H4 (cell line): ENCODE data around the gene STPG4. TPM values are rescaled to one million over a fixed set of nuclear protein-coding genes. Genes with fewer than 3 reads are reported as not detected.

Experiments
- DNase-seq: peaks from one replicate; pipeline ENCODE4 v3.0.0-alpha.2; 2015; ENCODE audit warnings: low spot score
- total RNA-seq: library from RNA; depleted of rRNA; stranded (reverse); fragments of >200 nt; shearing (Covaris generic); gene quantifications from 2 replicates; pipeline ENCODE4 v1.2.3, GENCODE V29; 2014

Gene STPG4
- total RNA-seq, 1 experiment from 2014 or later: not detected

- DNase-seq: no peak
Observed at GRCh38 chr2:47087051-47087450, 68.1 kb downstream of the STPG4 start.

GRCh38 chr2:47086571-47086970, 68.5 kb downstream of the STPG4 start:
- DNase-seq: no peak

GRCh38 chr2:47086054-47086471, 69.0 kb downstream of the STPG4 start:
- no peak for DNase-seq

GRCh38 chr2:47083886-47084687, 71.0 kb downstream of the STPG4 start:
- no peak for DNase-seq

GRCh38 chr2:47083485-47083884, 71.6 kb downstream of the STPG4 start:
- no peak for DNase-seq

GRCh38 chr2:47083005-47083404, 72.1 kb downstream of the STPG4 start:
- DNase-seq: no peak

GRCh38 chr2:47080888-47081301, 74.2 kb downstream of the STPG4 start:
- no peak for DNase-seq

- DNase-seq: no peak
Observed at GRCh38 chr2:47079515-47080412, 75.3 kb downstream of the STPG4 start.

GRCh38 chr2:47078541-47079482, 76.3 kb downstream of the STPG4 start:
- DNase-seq: no peak

- no peak for DNase-seq
Observed at GRCh38 chr2:47077442-47078117, 77.5 kb downstream of the STPG4 start.

GRCh38 chr2:47076586-47077441, 78.3 kb downstream of the STPG4 start:
- DNase-seq: peak; percentile 90

- DNase-seq: no peak
Observed at GRCh38 chr2:47076126-47076506, 79.0 kb downstream of the STPG4 start.

- no peak for DNase-seq
Observed at GRCh38 chr2:47075361-47076125, 79.6 kb downstream of the STPG4 start.

- no peak for DNase-seq
Observed at GRCh38 chr2:47074691-47075090, 80.4 kb downstream of the STPG4 start.

- DNase-seq: no peak
Observed at GRCh38 chr2:47073641-47074040, 81.5 kb downstream of the STPG4 start.

- no peak for DNase-seq
Observed at GRCh38 chr2:47073217-47073616, 81.9 kb downstream of the STPG4 start.

- DNase-seq: no peak
Observed at GRCh38 chr2:47072728-47073191, 82.3 kb downstream of the STPG4 start.

- DNase-seq: no peak
Observed at GRCh38 chr2:47072018-47072691, 83.0 kb downstream of the STPG4 start.
